Neural progenitor cell (in vitro differentiated cells): Measurements from ENCODE around the gene VPS51. TPM values are rescaled to one million over a fixed set of nuclear protein-coding genes. Genes with fewer than 3 reads are reported as not detected.

ENCODE experiments used
- DNase-seq: peaks from one replicate; pipeline ENCODE4 v3.0.0-alpha.2; 2016; ENCODE audit warnings: low spot score
- H2AFZ ChIP-seq: fragments of 200-600 bp; sonication (generic); replicated peaks from 2 replicates; pipeline ENCODE4 v1.6.1; 2016; ENCODE audit warnings: antibody characterized with exemption
- H3F3A ChIP-seq: fragments of 200-600 bp; sonication (generic); 2 replicates; pipeline ENCODE4 v1.6.1; 2016; ENCODE audit warnings: antibody characterized with exemption, low read depth
- H3K27ac ChIP-seq: fragments of 200-600 bp; sonication (generic); 2 replicates; pipeline ENCODE4 v1.5.1; 2016; ENCODE audit warnings: mild to moderate bottlenecking
- H3K27me3 ChIP-seq: fragments of 200-600 bp; sonication (generic); 2 replicates; pipeline ENCODE4 v1.6.1; 2016; ENCODE audit warnings: mild to moderate bottlenecking, moderate library complexity
- H3K36me3 ChIP-seq: fragments of 200-600 bp; sonication (generic); 2 replicates; pipeline ENCODE4 v1.5.1; 2016
- H3K4me1 ChIP-seq: fragments of 200-600 bp; sonication (generic); 2 replicates; pipeline ENCODE4 v1.6.1; 2016; ENCODE audit warnings: mixed run types
- H3K4me2 ChIP-seq: fragments of 200-600 bp; sonication (generic); 2 replicates; pipeline ENCODE4 v1.6.1; 2016
- H3K4me3 ChIP-seq: fragments of 200-600 bp; sonication (generic); 2 replicates; pipeline ENCODE4 v1.5.1; 2016
- H3K79me2 ChIP-seq: fragments of 200-600 bp; sonication (generic); 2 replicates; pipeline ENCODE4 v1.6.1; 2016; ENCODE audit warnings: low read depth
- H3K9ac ChIP-seq: fragments of 200-600 bp; sonication (generic); 2 replicates; pipeline ENCODE4 v1.6.1; 2016
- H3K9me3 ChIP-seq: fragments of 200-600 bp; sonication (generic); 2 replicates; pipeline ENCODE4 v1.5.1; 2016; ENCODE audit warnings: low read depth
- H4K20me1 ChIP-seq: fragments of 200-600 bp; sonication (generic); 2 replicates; pipeline ENCODE4 v1.6.1; 2016; ENCODE audit warnings: low read depth
- H3K27ac Mint-ChIP-seq: 3 replicates; pipeline ENCODE4 v1.8.0; 2021; ENCODE audit warnings: mixed read lengths
- H3K27me3 Mint-ChIP-seq: 2 replicates; pipeline ENCODE4 v1.8.0; 2022; ENCODE audit warnings: low read depth, mild to moderate bottlenecking, inconsistent platforms, moderate library complexity, mixed read lengths; ENCODE audit not compliant: insufficient read depth
- H3K36me3 Mint-ChIP-seq: 3 replicates; pipeline ENCODE4 v1.8.0; 2021; ENCODE audit warnings: mixed read lengths
- H3K4me1 Mint-ChIP-seq: 3 replicates; pipeline ENCODE4 v1.8.0; 2021; ENCODE audit warnings: mixed read lengths
- H3K4me3 Mint-ChIP-seq: 3 replicates; pipeline ENCODE4 v1.8.0; 2021; ENCODE audit warnings: mild to moderate bottlenecking, moderate library complexity, mixed read lengths
- H3K9me3 Mint-ChIP-seq: 3 replicates; pipeline ENCODE4 v1.8.0; 2020; ENCODE audit warnings: mixed read lengths
- CTCF ChIP-seq: fragments of 200-600 bp; sonication (generic); IDR thresholded peaks from 2 replicates; pipeline ENCODE4 v1.5.1; 2017; ENCODE audit warnings: antibody characterized with exemption, mild to moderate bottlenecking
- EZH2 ChIP-seq: fragments of 200-600 bp; sonication (generic); IDR thresholded peaks from 2 replicates; pipeline ENCODE4 v1.6.1; 2017; ENCODE audit warnings: antibody characterized with exemption, mild to moderate bottlenecking, moderate library complexity
- EZH2phosphoT487 ChIP-seq: fragments of 200-600 bp; sonication (generic); IDR thresholded peaks from 2 replicates; pipeline ENCODE4 v1.6.1; 2017; ENCODE audit warnings: antibody characterized with exemption
- total RNA-seq: library from RNA; depleted of rRNA; stranded (reverse); fragments of >200 nt; gene quantifications from 2 replicates; pipeline ENCODE4 v1.2.3, GENCODE V29; 2015; ENCODE audit warnings: low replicate concordance

Gene VPS51
- total RNA-seq, 1 donor from 2014 or later, result 80.4 TPM

GRCh38 chr11:65131417-65131776 is 35.4 kb downstream of the VPS51 start:
- Histone ChIP-seq H4K20me1 (peaks cover 11% of the 10 kb centered on the region), H3K4me2 (no peak overlapping the region), H3K4me3 (no peak overlapping the region), H3K9ac (no peak overlapping the region), H3K79me2 (peaks cover 21% of the 10 kb centered on the region), H3K4me1 (peaks cover 8% of the 10 kb centered on the region), H3F3A (peaks cover 17% of the 10 kb centered on the region), H3K27ac (no peak overlapping the region), H2AFZ (no peak overlapping the region), H3K9me3 (no peaks in the 10 kb centered on the region), H3K36me3 (no peaks in the 10 kb centered on the region), H3K27me3 (no peaks in the 10 kb centered on the region)
- Mint-ChIP-seq H3K36me3 (no peaks in the 10 kb centered on the region), H3K4me3 (peak overlapping the region; percentile 42), H3K4me1 (peaks cover 21% of the 10 kb centered on the region), H3K27me3 (peaks cover 6% of the 10 kb centered on the region), H3K27ac (no peak overlapping the region), H3K9me3 (no peaks in the 10 kb centered on the region)
- DNase-seq, result no peak
- no peak for TF ChIP-seq EZH2
- TF ChIP-seq CTCF, result no peak
- TF ChIP-seq EZH2phosphoT487, result no peak

DNA sequence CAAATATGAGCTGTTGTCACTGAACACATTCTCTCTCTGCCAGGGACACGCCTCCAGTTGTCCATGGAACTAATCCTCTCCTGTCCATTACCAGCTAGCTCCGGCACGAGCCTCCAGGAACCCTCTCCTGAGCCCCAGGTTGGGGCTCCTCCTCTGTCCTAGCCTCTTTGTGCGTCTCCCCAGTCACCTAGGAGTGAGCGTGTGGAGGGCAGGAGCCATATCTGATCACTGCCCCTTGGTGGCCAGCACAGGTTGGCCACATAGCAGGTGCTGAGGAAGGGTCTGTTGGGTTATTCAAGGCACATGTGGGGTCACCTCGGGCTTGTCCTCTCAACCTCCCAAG is 35.9 kb downstream of the VPS51 start:
- Histone ChIP-seq H3K4me1 (peaks cover 8% of the 10 kb centered on the region), H3K9me3 (no peaks in the 10 kb centered on the region), H3K4me3 (no peak overlapping the region), H3K27me3 (no peaks in the 10 kb centered on the region), H4K20me1 (peaks cover 11% of the 10 kb centered on the region), H3K9ac (no peak overlapping the region), H3K27ac (no peak overlapping the region), H2AFZ (no peak overlapping the region), H3K79me2 (peaks cover 21% of the 10 kb centered on the region), H3K36me3 (no peaks in the 10 kb centered on the region), H3K4me2 (no peak overlapping the region), H3F3A (peaks cover 17% of the 10 kb centered on the region)
- no peaks in the 10 kb centered on the region for H3K9me3 Mint-ChIP-seq
- peaks cover 6% of the 10 kb centered on the region for H3K27me3 Mint-ChIP-seq
- no peak for DNase-seq
- peak overlapping the region; percentile 98 for H3K4me3 Mint-ChIP-seq
- H3K36me3 Mint-ChIP-seq, result no peaks in the 10 kb centered on the region
- peaks cover 21% of the 10 kb centered on the region for H3K4me1 Mint-ChIP-seq
- TF ChIP-seq EZH2 (no peak), EZH2phosphoT487 (no peak), CTCF (no peak)
- H3K27ac Mint-ChIP-seq, result no peak overlapping the region

DNA sequence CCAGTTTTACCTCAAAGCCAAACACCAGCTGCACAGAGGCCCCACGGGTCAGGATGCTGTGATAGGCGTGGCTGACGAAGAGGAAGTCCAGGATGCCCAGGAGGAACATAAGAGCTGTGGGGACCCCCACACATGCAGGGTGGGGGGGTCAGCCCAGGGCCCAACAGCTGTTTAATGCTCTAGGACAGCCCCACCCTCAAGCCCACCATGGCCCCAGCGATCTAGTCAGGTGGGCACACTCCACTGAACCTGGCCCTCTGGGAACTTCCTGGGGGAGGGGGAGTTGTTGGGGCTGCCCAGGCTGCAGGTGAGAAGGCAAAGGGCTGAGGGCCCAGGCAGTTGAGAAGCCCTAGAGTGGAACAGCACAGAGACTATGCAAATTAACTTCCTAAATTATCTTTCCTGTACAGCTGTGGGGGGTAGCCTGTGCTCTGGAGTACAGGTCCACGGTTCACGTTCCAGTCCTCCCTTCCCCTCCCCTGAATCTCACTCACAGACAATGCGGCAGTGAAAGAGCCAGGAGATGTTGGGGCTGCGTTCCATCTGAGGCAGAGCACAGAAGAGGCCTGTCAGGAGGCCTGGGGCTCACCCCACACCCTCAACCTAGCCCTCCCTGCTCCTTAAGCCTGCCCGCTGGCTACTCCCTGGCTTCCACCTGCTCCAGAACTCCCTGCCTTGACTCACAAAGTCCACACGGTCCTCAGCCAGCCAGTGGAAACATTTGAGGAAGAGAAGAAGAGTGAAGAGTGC is 36.4 kb downstream of the VPS51 start:
- no peak overlapping the region for H3K27ac ChIP-seq
- no peak overlapping the region for H3K4me3 ChIP-seq
- H3K36me3 ChIP-seq, result no peaks in the 10 kb centered on the region
- no peak for DNase-seq
- TF ChIP-seq EZH2phosphoT487, result no peak
- TF ChIP-seq EZH2, result no peak
- TF ChIP-seq CTCF, result no peak
- no peaks in the 10 kb centered on the region for H3K9me3 ChIP-seq
- no peaks in the 10 kb centered on the region for H3K9me3 Mint-ChIP-seq
- peaks cover 8% of the 10 kb centered on the region for H3K4me1 ChIP-seq
- H3K27me3 Mint-ChIP-seq, result peaks cover 6% of the 10 kb centered on the region
- H2AFZ ChIP-seq, result no peak overlapping the region
- H3K4me1 Mint-ChIP-seq, result peaks cover 21% of the 10 kb centered on the region
- no peak overlapping the region for H3K27ac Mint-ChIP-seq
- no peak overlapping the region for H3K9ac ChIP-seq
- peak overlapping the region; percentile 98 for H3K4me3 Mint-ChIP-seq
- peak overlapping the region; percentile 99 for H3K4me2 ChIP-seq
- H3K36me3 Mint-ChIP-seq, result no peaks in the 10 kb centered on the region
- H3F3A ChIP-seq, result peaks cover 12% of the 10 kb centered on the region
- H3K27me3 ChIP-seq, result no peaks in the 10 kb centered on the region
- peaks cover 21% of the 10 kb centered on the region for H3K79me2 ChIP-seq
- H4K20me1 ChIP-seq, result peaks cover 11% of the 10 kb centered on the region
